HS-27A (cell line): Measurements from ENCODE around the gene PRSS35.
"Not testable (repeated sequence)": the region's sequence is repeated elsewhere in the genome, so short reads cannot be mapped to it uniquely, and the experiment has no call there.

Experiments used
- DNase-seq: peaks from one replicate; pipeline ENCODE4 v3.0.0-alpha.2; 2012; ENCODE audit warnings: low read depth, missing footprints

PRSS35 gene

GRCh38 chr6:83511901-83512681, at the start of gene PRSS35:
TSS of gene PRSS35 (plus strand) at chr6:83512534. CDS start at chr6:83523442, 10,908 bp downstream.
- DNase-seq = no peak

DNA sequence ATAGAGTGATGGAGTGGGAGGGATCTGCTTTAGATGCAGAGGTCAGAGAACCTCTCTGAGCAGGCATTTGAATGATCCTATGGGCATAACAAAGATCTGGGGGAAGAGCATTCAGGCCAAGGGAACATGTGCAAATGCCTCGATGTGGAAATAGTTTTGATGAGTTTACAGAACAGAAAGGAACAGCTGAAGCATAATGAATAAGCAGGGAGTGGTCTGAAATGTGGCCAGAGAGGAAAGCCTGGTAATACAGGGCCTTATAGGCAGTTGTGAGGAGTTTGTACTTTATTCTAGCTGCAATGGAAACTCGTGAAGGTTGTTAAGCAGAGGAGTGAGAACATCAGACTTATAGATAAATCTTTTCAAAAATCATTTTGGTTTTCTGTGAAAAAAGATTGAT, 48.4 kb upstream of the PRSS35 start:
- no peak for DNase-seq

DNA sequence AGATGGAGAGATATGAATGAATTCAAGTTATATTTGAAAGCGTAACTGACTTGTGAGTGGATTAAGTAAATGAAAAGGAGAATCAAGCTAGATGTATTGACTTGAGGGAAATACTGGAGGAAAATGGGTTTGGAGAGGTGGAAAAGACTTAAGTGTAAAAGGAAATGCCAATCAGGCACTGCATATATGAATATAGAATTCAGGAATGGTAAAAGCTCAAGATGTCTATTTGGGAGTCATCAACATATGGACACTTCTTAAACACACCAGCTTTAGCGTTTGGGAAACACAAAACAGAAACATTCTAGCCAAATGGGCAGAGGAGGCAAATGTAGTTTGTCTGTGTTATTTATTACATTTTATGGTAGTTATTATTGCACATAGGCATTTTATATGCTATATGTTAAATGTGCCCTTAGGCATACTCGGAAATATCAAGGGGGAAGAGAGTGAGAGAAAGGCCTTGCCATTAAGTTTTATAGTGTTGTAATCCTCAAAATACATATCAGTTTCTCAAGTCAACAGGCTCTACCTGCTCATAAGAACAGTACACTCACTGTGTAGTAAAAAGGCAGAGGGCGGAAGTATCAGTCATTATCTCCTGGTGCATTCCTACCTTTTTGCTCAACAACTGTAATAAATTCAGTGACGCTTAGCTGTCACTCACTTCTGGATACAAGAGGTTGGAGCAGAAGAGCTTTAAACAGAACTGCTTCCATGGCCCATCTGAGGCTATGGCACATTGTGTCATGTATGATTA, 47.8 kb upstream of the PRSS35 start:
- no peak for DNase-seq

DNA sequence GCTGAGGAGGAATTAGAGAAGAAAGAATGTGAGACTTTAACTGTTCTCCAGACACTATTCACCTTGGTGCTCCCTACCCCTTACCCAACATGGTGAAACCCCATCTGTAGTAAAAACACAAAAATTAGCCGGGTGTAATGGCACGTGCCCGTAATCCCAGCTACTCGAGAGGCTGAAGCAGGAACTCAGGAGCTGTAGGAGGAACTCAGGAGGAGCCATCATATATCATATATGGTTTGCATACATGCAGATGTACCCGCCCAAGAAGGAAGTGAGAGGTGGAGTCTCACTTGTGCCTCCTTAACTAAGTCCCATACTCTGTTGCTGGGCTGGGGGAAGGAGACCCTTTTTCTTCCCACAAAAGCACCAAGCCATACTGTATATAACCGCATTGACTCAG, 46.0 kb upstream of the PRSS35 start:
- DNase-seq = no peak

GRCh38 chr6:83467620-83468036, 44.7 kb upstream of the PRSS35 start:
- no peak for DNase-seq

- no peak for DNase-seq
Observed at GRCh38 chr6:83470001-83470400, 42.3 kb upstream of the PRSS35 start.

GRCh38 chr6:83470587-83470986, 41.7 kb upstream of the PRSS35 start:
- DNase-seq = no peak

DNA sequence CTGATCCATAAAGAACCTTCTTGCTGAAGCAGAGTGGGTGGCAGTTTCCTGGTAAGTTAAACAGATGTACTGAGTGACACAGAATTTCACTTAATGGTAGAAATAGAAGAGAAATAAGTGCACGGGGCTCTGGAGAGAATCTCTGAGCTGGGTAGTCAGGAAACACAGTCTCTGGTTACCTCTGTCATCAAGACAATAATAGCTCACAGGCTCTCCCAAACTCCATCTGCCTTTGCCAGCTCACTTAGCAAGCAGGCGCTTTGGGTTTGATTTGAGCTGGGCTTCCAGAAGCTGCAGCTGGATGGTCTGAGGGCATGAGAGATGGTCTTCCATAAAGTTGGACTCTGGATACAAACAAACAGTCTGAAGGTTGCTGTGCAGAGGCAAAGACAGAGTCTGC, 39.6 kb upstream of the PRSS35 start:
- no peak for DNase-seq

DNA sequence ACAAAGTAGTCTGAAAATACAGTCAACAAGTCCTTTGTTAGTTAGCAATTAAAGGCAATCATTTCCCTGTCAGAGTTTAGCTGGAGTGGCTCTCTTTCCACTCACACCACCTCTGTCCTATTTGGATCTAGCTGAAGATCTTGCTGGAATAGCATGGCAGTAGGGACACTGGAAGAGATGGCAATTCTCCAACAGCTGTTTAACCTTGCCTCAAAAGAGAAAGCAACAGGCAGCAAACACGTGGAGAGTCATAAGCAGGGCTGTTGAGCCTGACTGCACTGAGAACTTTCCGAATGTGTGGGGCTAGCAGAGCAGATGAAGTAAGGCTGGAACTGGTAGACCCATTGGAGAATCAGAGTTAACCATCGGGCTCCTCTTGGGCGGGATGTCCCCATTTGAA, 38.0 kb upstream of the PRSS35 start:
- no peak for DNase-seq

- DNase-seq = no peak
Observed at GRCh38 chr6:83476971-83477370, 35.4 kb upstream of the PRSS35 start.

DNA sequence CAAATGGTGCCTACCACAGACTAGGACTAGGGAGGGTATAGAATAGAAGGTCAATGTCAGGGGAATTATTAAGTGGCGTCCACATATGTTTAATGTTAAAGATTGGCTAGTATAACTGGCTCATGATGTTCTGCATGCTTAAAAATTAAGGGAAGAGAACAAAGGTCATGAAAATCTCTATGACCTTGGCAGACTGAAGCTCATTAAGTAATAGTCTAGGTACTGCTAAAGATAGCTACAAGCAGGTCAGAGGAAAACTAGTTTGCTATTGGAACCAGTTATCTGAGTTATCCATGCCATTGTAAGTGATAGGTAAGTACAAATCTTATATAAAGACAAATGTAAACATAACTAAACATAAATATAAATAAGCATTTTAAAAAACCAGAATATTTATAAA, 32.9 kb upstream of the PRSS35 start:
- DNase-seq = no peak

- DNase-seq = no peak
Observed at GRCh38 chr6:83480470-83480869, 31.9 kb upstream of the PRSS35 start.

DNA sequence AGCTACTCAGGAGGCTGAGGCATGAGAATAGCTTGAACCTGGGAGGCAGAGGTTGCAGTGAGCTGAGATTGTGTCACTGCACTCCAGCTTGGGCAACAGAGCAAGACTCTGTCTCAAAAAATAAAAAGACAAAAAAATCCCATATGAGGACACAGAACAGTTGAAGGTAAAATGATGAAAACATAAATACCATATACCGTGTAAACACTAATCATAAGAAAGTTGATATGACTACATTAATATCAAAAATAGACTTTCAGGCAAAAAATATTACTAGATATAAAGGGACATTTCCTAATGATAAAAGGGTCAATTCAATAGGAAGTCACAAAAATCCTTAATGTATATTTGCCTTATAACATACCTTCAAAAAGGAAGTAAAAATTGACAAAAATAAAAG, 30.4 kb upstream of the PRSS35 start:
- DNase-seq = not testable (repeated sequence)

GRCh38 chr6:83488448-83488847, 23.9 kb upstream of the PRSS35 start:
- DNase-seq = no peak

DNA sequence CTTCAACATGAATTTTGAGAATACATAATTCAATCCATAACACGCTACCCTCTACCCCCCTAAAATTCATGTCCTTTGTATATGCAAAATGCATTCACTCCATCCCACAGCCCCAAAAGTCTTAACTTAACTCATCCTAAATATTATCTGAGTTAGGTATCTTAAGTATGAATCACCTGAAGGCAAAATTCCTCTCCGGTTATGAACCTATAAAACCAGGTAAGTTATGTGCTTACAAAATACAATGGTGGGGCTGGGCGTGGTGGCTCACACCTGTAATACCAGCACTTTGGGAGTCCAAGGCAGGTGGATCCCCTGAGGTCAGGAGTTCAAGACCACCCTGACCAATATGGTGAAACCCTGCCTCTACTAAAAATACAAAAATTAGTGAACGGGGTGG, 23.5 kb upstream of the PRSS35 start:
- no peak for DNase-seq

- DNase-seq = no peak
Observed at GRCh38 chr6:83490217-83490807, 22.0 kb upstream of the PRSS35 start.

GRCh38 chr6:83505356-83505755, 7.0 kb upstream of the PRSS35 start:
- no peak for DNase-seq

DNA sequence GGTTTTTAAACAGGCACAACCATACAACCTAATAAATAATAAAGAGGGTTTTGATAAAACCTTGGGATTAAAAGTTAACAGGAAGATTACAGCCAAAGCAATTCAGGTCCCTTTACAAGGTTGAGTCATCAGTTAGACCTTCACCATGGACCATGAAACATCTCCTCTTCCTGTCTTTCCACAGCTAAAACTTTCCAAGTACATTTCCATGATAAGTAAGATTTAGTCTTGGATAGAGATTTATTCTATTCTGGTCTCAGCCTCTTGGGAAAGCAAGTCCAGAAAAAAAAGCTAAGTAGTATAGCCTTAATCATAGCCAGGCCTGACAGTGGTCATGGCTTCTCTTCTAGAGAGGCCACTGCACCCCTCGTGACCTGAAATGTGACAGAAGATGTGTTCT, 2.9 kb upstream of the PRSS35 start:
- no peak for DNase-seq

DNA sequence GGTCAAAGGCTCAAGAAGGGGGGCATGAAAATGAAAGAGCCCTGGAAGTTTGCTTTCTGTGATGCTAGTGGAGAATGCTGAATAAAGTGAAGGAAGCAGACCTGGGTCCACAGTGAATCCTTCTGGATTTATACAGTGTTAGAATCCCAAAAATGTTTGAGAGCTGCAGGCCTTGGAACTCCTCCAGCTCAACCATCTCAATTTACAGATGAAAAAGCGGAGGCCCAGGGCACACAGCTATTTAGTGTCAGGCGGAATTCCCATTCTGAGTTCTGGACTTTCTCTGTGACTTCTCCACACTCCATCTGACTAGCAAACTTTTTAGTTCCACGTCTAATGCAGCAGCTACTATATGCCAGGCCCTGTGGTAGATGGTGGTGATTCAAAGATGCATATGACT, 1.5 kb upstream of the PRSS35 start:
- DNase-seq = no peak

DNA sequence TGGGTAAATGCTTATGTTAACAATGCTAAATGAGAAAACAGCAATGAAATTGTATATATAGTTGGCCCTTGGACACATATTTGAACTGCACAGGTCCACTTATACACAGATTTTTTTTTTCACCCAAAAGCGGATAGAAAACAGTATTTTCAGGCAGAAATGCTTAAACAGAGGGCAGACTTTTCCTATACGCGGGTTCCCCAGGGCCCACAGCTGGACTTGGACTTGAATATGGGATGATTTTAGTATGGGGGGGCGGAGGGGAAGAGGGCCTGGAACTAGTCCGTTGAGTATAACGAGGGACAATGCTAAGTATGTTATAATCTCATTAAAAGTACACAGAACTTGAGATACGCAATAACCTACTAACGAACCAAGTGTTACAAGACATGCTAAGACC, 1.1 kb upstream of the PRSS35 start:
- DNase-seq = no peak

DNA sequence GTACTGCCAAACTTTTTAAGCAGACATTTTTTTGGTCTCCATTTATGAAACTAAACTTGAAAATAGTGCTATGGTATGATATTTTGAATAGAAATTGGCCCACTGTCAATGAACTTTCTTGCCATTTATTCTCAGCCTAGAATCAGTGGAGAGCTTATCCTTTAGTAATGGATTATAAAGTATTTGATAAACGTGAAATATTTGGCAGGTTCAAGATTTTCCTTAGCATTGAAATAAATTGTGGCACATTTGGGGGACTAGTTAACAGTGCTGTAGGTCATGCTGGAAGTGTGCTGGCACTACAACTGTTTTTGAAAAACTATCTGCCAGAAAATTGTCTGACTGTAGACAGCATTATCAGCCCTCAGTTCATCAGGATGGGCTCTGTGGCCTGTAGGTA, 2.1 kb downstream of the PRSS35 start:
- no peak for DNase-seq

- no peak for DNase-seq
Observed at GRCh38 chr6:83514866-83515466, 2.6 kb downstream of the PRSS35 start.

DNA sequence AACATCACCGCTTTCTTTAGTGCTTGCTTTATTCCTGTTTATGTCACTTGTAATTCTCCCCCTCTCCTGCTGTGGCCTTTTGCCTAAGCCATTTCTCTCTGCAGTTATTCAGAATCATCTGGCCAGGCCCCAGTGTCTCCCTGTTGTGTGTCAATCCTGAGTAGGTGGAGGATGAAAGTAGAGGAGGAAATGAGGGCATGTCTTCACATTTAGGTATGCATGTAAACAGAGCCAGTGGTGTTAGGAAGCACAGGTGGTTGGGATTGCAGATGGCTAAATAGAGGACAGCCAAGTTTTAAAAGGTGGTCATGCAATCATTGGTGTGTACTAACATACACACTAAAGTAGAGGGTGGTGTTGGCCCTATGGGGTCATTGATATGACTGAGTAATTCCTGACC, 5.2 kb downstream of the PRSS35 start:
- no peak for DNase-seq
